CD14-positive monocyte (primary cell): Measurements from ENCODE around the gene LCNL1. TPM values are rescaled to one million over a fixed set of nuclear protein-coding genes. Genes with fewer than 3 reads are reported as not detected.

ENCODE experiments used
- DNase-seq, 3 donors: peaks; one replicate each; pipeline ENCODE4 v3.0.0-alpha.2; 2011 to 2022
- H2AFZ ChIP-seq: 2 replicates; pipeline ENCODE4 v1.6.0; 2012; ENCODE audit warnings: mild to moderate bottlenecking, low read depth, low read length, inconsistent platforms; ENCODE audit not compliant: insufficient read depth, poor library complexity, severe bottlenecking
- H3K27ac ChIP-seq, 2 donors: 1 replicate in 1 of 2; 2 replicates in 1 of 2; pipeline ENCODE4 v1.5.1; 2012 to 2013; ENCODE audit warnings: low read length in 2 of 2, control low read depth in 1 of 2, inconsistent platforms in 1 of 2, low read depth in 1 of 2, mild to moderate bottlenecking in 1 of 2
- H3K27me3 ChIP-seq, 2 donors: one replicate each; pipeline versions ENCODE4 v1.6.0 to v1.6.1; 2011 to 2013; ENCODE audit warnings: low read length in 2 of 2; ENCODE audit not compliant: control insufficient read depth in 2 of 2, insufficient read depth in 2 of 2
- H3K36me3 ChIP-seq, 2 donors: replicated peaks in 1 of 2; 1 replicate in 1 of 2; 2 replicates in 1 of 2; pipeline versions ENCODE4 v1.5.1 to v1.6.1; 2012 to 2013; ENCODE audit warnings: low read length in 2 of 2, control low read depth in 1 of 2, inconsistent platforms in 1 of 2, mild to moderate bottlenecking in 1 of 2; ENCODE audit not compliant: insufficient read depth in 2 of 2, control insufficient read depth in 1 of 2
- H3K4me1 ChIP-seq, 2 donors: 1 replicate in 1 of 2; 2 replicates in 1 of 2; pipeline versions ENCODE4 v1.5.1 to v1.6.1; 2012 to 2013; ENCODE audit warnings: low read length in 2 of 2, control low read depth in 1 of 2, inconsistent platforms in 1 of 2, mild to moderate bottlenecking in 1 of 2, moderate library complexity in 1 of 2; ENCODE audit not compliant: insufficient read depth in 2 of 2, control insufficient read depth in 1 of 2
- H3K4me2 ChIP-seq: replicated peaks from 2 replicates; pipeline ENCODE3; 2012; ENCODE audit warnings: low read length, moderate library complexity, mild to moderate bottlenecking; ENCODE audit not compliant: poor library complexity, severe bottlenecking; ENCODE audit errors: extremely low read depth
- H3K4me3 ChIP-seq, 3 experiments: fragments of 200-600 bp in 1 of 3; sonication (generic) in 1 of 3; replicated peaks in 1 of 3; 1 replicate in 2 of 3; 2 replicates in 1 of 3; pipeline ENCODE4 v1.5.1; 2011 to 2013; ENCODE audit warnings: low read length in 3 of 3, mild to moderate bottlenecking in 3 of 3, control low read depth in 2 of 3, low read depth in 2 of 3, inconsistent platforms in 1 of 3, moderate library complexity in 1 of 3
- H3K79me2 ChIP-seq: 2 replicates; pipeline ENCODE4 v1.6.0; 2012; ENCODE audit warnings: mild to moderate bottlenecking, control low read depth, inconsistent platforms, low read length, moderate library complexity; ENCODE audit not compliant: insufficient read depth
- H3K9ac ChIP-seq: 2 replicates; pipeline ENCODE4 v1.6.0; 2017; ENCODE audit warnings: low read length, mild to moderate bottlenecking; ENCODE audit not compliant: insufficient read depth, poor library complexity, severe bottlenecking
- H3K9me3 ChIP-seq, 2 donors: replicated peaks in 1 of 2; 1 replicate in 1 of 2; 2 replicates in 1 of 2; pipeline versions ENCODE4 v1.5.1 to v1.6.1; 2012 to 2013; ENCODE audit warnings: low read length in 2 of 2, control low read depth in 1 of 2; ENCODE audit not compliant: control insufficient read depth in 1 of 2, insufficient read depth in 1 of 2
- H4K20me1 ChIP-seq: 2 replicates; pipeline ENCODE4 v1.6.0; 2012; ENCODE audit warnings: mild to moderate bottlenecking, low read length, control low read depth, moderate library complexity; ENCODE audit not compliant: insufficient read depth
- H3K27ac Mint-ChIP-seq, 7 donors: one replicate each; pipeline ENCODE4 v1.8.0; 2020; ENCODE audit warnings: mild to moderate bottlenecking in 7 of 7, mixed read lengths in 7 of 7, moderate library complexity in 6 of 7, inconsistent platforms in 2 of 7
- H3K27me3 Mint-ChIP-seq, 3 donors: one replicate each; pipeline ENCODE4 v1.8.0; 2021 to 2022; ENCODE audit warnings: low read depth in 3 of 3, mild to moderate bottlenecking in 3 of 3, mixed read lengths in 3 of 3, moderate library complexity in 3 of 3, inconsistent platforms in 1 of 3
- H3K36me3 Mint-ChIP-seq, 2 donors: one replicate each; pipeline ENCODE4 v1.8.0; 2020; ENCODE audit warnings: mixed read lengths in 2 of 2, inconsistent platforms in 1 of 2, mild to moderate bottlenecking in 1 of 2
- H3K4me1 Mint-ChIP-seq: one replicate; pipeline ENCODE4 v1.8.0; 2020; ENCODE audit warnings: mild to moderate bottlenecking, mixed read lengths
- H3K4me3 Mint-ChIP-seq, 2 donors: one replicate each; pipeline ENCODE4 v1.8.0; 2020; ENCODE audit warnings: mild to moderate bottlenecking in 2 of 2, mixed read lengths in 2 of 2, moderate library complexity in 1 of 2
- H3K9me3 Mint-ChIP-seq, 7 donors: one replicate each; pipeline ENCODE4 v1.8.0; 2020 to 2022; ENCODE audit warnings: mixed read lengths in 7 of 7, mild to moderate bottlenecking in 6 of 7, moderate library complexity in 6 of 7, inconsistent platforms in 2 of 7
- WGBS: methylation state at CpG from one replicate; pipeline ENCODE4 v1.1.5; 2013; ENCODE audit warnings: missing lambda C conversion rate; ENCODE audit not compliant: insufficient coverage; 5-methylcytosine and 5-hydroxymethylcytosine counted together
- intact Hi-C, 2 donors: fragments of 100-400 bp; cut with micrococcal nuclease; formaldehyde crosslinking; loops; one replicate each; pipeline versions ENCODE4 v1.15.0 to v1.15.1; 2023
- polyA plus RNA-seq, 3 donors: library from polyadenylated mRNA; depleted of rRNA in 1 of 3; unstranded in 2 of 3; stranded (reverse) in 1 of 3; fragments of 300-500 nt in 2 of 3; fragments of >200 nt in 1 of 3; fragmentation: Illumina TruSeq in 2 of 3; gene quantifications; 1 replicate in 2 of 3; 2 replicates in 1 of 3; pipeline ENCODE4 v1.2.3, GENCODE V29; 2012 to 2021
- TF ChIP-seq, protein P1 (sequence below): fragments of 200-600 bp; IDR thresholded peaks from one replicate; pipeline ENCODE4 v1.8.0; 2022; ENCODE audit warnings: antibody characterized with exemption, mild to moderate bottlenecking

LCNL1 gene
- polyA plus RNA-seq, 3 donors, result 0.04 TPM; not detected in 2

GRCh38 chr9:137018761-137019559, 36.2 kb downstream of the LCNL1 start:
- peaks cover 0 to 3% (median 0%) of the 10 kb centered on the region in 3 donors for H3K27me3 Mint-ChIP-seq
- WGBS, result 94% methylated on average over 23 of the region's 36 CpGs
- no peaks in the 10 kb centered on the region for H4K20me1 ChIP-seq
- no peak overlapping the region for H3K4me3 Mint-ChIP-seq
- no peak overlapping the region for H3K27ac ChIP-seq
- DNase-seq, result no peak
- H3K4me3 ChIP-seq, result no peak overlapping the region
- peaks cover 0 to 3% of the 10 kb centered on the region in 2 donors for H3K36me3 ChIP-seq
- peaks cover 5 to 23% of the 10 kb centered on the region in 2 donors for H3K36me3 Mint-ChIP-seq
- H3K4me2 ChIP-seq, result no peak overlapping the region
- intact Hi-C loops, result no loop called here
- H3K9ac ChIP-seq, result no peak overlapping the region
- H3K9me3 ChIP-seq, result no peaks in the 10 kb centered on the region
- no peak overlapping the region for H3K27ac Mint-ChIP-seq
- no peak overlapping the region for H2AFZ ChIP-seq
- H3K79me2 ChIP-seq, result no peaks in the 10 kb centered on the region
- peaks cover 2% of the 10 kb centered on the region for H3K4me1 Mint-ChIP-seq
- peaks cover 4 to 6% of the 10 kb centered on the region in 2 donors for H3K4me1 ChIP-seq
- no peaks in the 10 kb centered on the region for H3K27me3 ChIP-seq
- H3K9me3 Mint-ChIP-seq, result peaks cover 0 to 8% (median 3%) of the 10 kb centered on the region in 7 donors
- TF ChIP-seq, protein P1, sequence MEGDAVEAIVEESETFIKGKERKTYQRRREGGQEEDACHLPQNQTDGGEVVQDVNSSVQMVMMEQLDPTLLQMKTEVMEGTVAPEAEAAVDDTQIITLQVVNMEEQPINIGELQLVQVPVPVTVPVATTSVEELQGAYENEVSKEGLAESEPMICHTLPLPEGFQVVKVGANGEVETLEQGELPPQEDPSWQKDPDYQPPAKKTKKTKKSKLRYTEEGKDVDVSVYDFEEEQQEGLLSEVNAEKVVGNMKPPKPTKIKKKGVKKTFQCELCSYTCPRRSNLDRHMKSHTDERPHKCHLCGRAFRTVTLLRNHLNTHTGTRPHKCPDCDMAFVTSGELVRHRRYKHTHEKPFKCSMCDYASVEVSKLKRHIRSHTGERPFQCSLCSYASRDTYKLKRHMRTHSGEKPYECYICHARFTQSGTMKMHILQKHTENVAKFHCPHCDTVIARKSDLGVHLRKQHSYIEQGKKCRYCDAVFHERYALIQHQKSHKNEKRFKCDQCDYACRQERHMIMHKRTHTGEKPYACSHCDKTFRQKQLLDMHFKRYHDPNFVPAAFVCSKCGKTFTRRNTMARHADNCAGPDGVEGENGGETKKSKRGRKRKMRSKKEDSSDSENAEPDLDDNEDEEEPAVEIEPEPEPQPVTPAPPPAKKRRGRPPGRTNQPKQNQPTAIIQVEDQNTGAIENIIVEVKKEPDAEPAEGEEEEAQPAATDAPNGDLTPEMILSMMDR, result no peak

GRCh38 chr9:137019891-137020683, 37.3 kb downstream of the LCNL1 start:
- peaks cover 0 to 4% (median 0%) of the 10 kb centered on the region in 3 donors for H3K27me3 Mint-ChIP-seq
- H3K9ac ChIP-seq, result no peak overlapping the region
- 95% methylated on average over 31 of the region's 34 CpGs for WGBS
- peaks cover 4 to 6% of the 10 kb centered on the region in 2 donors for H3K4me1 ChIP-seq
- peaks cover 0 to 5% (median 3%) of the 10 kb centered on the region in 7 donors for H3K9me3 Mint-ChIP-seq
- intact Hi-C loops, result no loop called here
- no peak overlapping the region for H3K4me3 Mint-ChIP-seq
- H3K4me2 ChIP-seq, result no peak overlapping the region
- no peaks in the 10 kb centered on the region for H3K79me2 ChIP-seq
- H3K4me3 ChIP-seq, result no peak overlapping the region
- no peak overlapping the region for H3K27ac Mint-ChIP-seq
- H3K9me3 ChIP-seq, result no peaks in the 10 kb centered on the region
- H3K36me3 ChIP-seq, result peaks cover 0 to 3% of the 10 kb centered on the region in 2 donors
- TF ChIP-seq, protein P1, result no peak
- H3K4me1 Mint-ChIP-seq, result peaks cover 2% of the 10 kb centered on the region
- no peak for DNase-seq
- H3K36me3 Mint-ChIP-seq, result peaks cover 5 to 16% of the 10 kb centered on the region in 2 donors
- no peak overlapping the region for H3K27ac ChIP-seq
- no peak overlapping the region for H2AFZ ChIP-seq
- no peaks in the 10 kb centered on the region for H3K27me3 ChIP-seq
- H4K20me1 ChIP-seq, result no peaks in the 10 kb centered on the region
